Fibroblast of skin of scalp (primary cell): ENCODE results near the gene PGLYRP3.
"Not testable (repeated sequence)": the region's sequence is repeated elsewhere in the genome, so short reads cannot be mapped to it uniquely, and the experiment has no call there.

Source experiments
- DNase-seq: peaks from one replicate; pipeline ENCODE4 v3.0.0-alpha.2; 2013

Gene PGLYRP3

DNA sequence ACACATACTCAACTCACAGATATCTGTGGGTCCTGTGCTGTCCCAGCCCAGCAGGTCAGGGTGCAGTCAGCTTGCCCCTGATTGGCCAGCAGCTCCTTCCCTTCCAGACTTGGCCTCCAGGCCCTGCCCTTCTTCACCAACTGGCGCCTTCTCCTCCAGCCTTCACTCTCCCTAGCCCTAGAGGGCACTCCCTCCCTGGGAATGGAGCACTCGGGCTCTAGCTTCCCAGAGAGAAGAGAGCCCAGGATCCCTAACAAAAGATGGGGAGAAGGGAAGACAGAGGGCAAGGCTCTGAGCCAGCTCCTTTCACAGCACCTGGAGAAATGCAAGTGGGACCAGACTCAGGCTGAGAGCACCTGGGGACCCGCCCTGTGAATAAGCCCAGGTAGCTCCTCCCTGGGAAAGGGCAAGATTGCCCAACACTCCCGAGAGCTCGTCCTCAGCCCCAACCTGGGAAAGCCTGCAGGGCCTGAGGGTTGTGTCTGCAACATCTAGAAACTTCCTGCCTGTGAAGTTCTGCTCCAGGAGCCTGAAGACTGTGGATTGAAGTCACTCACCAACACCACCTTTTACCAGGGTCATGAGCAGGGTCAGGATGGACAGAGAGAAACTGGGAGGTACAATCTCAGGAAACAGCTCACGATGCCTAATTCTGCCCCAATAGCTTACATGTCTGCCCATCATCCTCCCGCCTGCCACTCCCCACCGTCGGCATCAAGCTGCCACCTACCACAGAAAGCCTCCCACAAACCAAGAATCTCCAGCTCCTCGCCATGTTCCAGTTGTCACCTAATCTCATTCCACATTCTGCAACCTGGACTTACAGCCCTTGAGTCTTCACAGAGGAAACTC lies 36.0 kb upstream of the PGLYRP3 start, which contains the start of gene PGLYRP4:
Gene PGLYRP4, minus strand, starts transcription at position 331 of the 852 bp plus-strand sequence. CDS start 909 bp downstream, outside the sequence.
- DNase-seq = no peak

DNA sequence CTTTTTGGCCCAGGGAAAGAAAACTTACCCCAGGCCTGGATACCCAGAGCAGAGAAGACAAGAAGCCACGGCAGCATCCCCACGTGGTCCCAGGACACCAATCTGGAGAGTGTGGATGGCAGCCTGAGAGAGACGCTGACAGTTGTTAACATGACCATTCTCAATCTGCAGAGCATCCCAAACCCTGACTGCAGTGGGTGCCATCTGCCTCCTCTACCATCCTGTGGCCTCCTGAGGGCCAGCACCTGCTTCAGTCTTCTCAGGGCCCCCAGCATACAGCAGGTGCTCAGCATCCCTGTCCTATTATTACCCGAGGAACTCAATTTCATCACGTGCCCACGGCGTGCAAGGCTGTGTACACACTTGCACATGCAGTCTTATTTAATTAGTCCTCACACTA lies 35.1 kb upstream of the PGLYRP3 start:
- DNase-seq = no peak

GRCh38 chr1:153347049-153347448 lies 34.3 kb upstream of the PGLYRP3 start:
- DNase-seq = not testable (repeated sequence)

DNA sequence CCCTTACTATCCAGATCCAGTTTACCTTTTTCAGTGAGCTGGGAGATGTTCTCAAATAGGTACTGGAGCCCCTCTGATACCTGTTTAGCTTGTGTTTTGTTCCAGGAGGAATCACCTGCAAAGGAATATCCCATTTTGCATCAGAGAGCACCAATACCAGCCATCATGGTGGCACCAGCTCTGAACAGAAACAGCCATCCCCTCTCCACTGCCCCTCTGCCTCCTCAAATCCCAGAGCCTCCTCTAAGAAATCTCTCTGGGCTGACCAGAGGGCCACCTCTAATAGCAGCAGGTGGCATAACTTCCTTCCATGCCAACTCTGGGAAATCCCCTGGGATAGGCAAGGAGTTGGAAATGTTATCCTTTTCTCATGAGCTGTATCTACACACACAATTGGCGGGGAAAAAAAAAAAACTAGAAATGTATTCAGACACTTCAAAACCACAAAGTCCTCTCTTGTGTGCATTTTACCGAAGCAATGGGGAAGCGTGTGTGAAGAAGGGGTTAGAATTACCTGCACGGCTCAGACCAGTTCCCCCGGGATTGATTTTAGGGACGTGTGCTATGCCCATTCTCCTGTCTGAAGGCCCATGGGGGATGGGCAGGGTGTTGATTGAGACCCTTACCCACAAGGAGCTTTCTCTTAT lies 33.4 kb upstream of the PGLYRP3 start:
- no peak for DNase-seq

DNA sequence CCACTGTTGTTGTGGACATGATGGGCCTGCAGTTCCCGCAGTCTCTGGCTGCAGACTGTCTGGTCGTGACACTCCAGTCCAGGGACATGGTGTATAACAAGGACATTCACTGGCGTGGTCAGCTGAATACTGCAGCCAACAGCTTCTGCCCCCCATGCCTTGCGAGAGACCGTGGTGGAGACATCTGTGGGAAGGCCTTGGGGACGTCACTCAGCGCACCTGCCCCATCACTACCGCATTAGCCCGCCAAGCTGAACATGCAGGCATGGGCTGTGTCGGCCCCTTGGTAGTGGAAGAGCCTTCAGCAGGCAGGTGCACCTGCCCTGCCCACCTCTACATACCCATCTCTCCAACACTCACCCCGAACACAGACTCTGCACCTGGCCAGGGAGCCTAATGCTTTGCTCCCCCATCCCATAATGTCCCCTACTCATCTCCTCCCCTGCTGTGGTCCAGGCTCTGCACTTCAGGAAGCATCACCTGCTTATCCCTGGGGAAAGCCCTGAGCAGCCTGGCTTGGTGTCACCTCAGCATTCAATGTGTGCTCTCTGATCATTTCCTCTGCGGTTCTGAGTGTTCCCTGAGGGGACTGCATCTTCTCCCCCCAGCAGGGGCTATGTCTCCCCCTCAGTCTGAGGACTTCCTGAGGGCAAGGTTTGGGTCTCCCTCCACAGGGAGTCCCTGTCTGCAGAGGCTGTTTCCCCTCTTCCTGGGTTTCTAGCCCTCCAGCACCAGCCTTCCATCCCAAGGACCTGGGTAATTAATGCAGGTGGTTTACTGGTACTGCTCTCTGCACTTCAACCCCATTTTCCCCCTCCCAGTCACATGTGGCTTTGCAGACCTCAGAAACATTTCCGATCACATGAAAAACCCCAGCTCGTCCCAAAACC lies 32.7 kb upstream of the PGLYRP3 start:
- no peak for DNase-seq

- no peak for DNase-seq
These were observed 31.9 kb upstream of the PGLYRP3 start for GRCh38 chr1:153344718-153345025.

DNA sequence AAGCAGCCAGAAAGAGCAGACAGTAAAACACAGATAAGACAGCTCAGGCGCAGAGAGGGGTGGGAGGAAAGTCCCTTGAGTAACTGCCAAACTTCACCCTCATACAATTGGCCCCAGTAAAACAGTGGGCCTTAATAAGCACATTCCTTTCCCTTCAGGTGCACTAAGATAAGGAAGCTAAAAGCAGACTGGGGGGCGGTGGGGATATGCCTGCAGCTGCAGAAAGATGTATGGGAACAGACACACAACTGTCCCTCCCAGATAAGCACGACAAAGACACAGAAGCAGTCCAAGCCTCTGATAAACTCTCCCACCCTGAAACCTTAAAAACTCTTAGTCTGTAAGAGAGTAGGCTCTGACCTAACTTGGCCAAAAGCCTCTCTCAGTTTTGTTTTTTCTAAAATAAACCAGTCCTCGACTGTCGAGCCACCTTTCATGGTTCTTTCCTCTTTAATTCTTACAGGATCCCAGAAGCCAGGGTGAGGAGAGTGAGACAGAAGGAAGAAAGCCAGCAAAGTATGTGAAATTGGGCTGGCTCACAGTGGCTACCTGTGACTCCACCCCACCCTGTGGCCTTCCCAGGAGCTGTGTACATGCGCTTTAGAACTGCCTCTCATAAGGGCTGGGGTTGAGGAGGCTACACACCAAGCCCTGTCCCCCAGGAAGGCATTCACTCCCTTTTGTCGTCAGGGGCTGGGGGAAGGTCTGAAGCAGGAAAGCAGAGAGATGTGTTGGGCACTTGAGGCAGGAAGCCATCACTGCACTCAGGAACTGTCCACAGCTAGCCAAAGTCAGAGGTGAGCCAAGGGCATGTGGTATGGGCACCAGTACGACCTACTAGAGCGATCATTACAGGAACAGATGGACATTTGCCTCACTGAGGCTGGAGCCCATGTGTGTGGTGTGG lies 31.3 kb upstream of the PGLYRP3 start:
- no peak for DNase-seq

DNA sequence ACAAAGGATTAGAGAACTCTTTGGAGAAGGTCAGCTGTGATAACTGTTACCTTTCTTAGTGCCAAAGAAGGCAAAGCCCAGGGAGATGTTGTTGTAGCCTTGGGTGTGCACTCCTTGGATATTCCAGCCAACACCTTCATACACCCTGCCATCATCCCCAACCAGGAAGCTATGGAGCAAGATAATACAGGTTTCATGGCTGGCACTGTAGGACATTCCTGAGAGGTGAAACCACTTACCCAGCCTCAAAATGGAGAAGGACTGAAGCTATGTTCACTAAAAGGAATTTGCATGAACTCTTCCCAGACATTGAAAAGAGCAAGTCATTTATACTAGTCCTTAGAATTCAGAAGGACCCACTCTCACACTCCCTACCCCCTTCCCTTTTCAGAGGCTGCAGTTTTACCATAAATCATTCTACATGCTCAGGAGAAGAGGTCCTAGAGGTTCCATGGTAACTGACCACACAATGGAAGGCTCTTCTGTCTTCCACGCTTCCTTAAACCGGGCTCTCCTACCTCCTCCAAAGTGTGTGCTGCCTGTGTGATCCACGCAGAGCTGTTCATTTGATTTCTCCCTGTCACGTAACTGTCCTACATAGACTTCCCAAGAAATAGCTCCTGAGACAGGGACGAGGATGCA lies 30.4 kb upstream of the PGLYRP3 start:
- DNase-seq = no peak

DNA sequence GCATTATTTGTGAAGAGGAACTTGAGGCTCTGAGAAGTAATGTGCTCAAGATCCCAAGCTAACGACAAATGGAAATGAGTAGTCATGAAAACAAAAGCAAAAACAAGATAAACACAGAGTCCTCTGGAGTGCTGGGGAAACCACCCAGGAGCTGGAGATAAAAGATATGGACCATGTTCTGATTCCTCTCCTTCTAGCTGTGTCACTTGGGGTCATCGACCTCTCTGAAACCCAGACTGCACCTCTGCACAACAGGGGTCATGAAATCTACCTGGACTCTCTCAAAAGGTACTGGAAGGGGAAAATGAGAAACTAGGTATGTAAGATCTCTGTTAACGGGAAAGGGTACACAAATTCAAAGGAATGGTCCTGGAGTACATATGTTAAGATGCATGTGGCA lies 29.4 kb upstream of the PGLYRP3 start:
- no peak for DNase-seq

GRCh38 chr1:153341431-153341934 lies 28.7 kb upstream of the PGLYRP3 start:
- DNase-seq = no peak

- DNase-seq = no peak
These were observed 27.6 kb upstream of the PGLYRP3 start for GRCh38 chr1:153340356-153340755.

GRCh38 chr1:153339802-153340201 lies 27.1 kb upstream of the PGLYRP3 start:
- no peak for DNase-seq

GRCh38 chr1:153337980-153338853 lies 25.5 kb upstream of the PGLYRP3 start:
- DNase-seq = no peak

GRCh38 chr1:153336650-153337049 lies 23.9 kb upstream of the PGLYRP3 start:
- no peak for DNase-seq

- DNase-seq = no peak
These were observed 21.1 kb upstream of the PGLYRP3 start for GRCh38 chr1:153333902-153334301.

GRCh38 chr1:153324912-153325311 lies 12.2 kb upstream of the PGLYRP3 start:
- no peak for DNase-seq

DNA sequence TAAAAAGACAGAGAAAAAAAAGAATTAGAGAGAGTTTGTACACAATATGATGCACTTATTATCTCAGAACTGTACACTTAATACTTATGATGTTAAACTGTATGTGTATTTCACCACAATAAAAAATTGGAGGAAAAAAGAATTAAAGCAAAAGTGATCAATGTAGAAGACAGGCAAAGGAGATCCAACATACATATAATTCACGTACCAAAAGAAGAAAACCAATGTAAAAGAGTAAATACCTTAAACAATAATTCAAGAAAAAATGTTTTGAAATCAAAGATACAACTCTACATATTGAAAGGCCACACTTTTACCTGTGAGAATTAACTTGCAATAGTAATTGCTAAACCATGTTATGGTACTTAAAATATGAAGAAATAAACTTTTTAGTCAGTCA lies 9.8 kb upstream of the PGLYRP3 start:
- DNase-seq = no peak

- not testable (repeated sequence) for DNase-seq
These were observed 5.4 kb upstream of the PGLYRP3 start for GRCh38 chr1:153318145-153318544.

GRCh38 chr1:153316013-153316412 lies 3.3 kb upstream of the PGLYRP3 start:
- not testable (repeated sequence) for DNase-seq

- not testable (repeated sequence) for DNase-seq
These were observed 1.6 kb upstream of the PGLYRP3 start for GRCh38 chr1:153314388-153314787.
